GM18868 (cell line): ENCODE data around the gene DOK6.

Experiments
- ATAC-seq: cut with Tn5 transposase; IDR thresholded peaks from one replicate; pipeline ENCODE4 v1.9.1; 2021; ENCODE audit warnings: mild to moderate bottlenecking, moderate library complexity; ENCODE audit not compliant: unreplicated experiment

DOK6 gene

GRCh38 chr18:69674966-69675365 lies 274.3 kb downstream of the DOK6 start:
- ATAC-seq, result no peak

- ATAC-seq, result no peak
Observed at GRCh38 chr18:69677595-69677994, 276.9 kb downstream of the DOK6 start.

GRCh38 chr18:69680123-69680522 lies 279.4 kb downstream of the DOK6 start:
- no peak for ATAC-seq

- no peak for ATAC-seq
Observed at GRCh38 chr18:69683176-69683575, 282.5 kb downstream of the DOK6 start.

- no peak for ATAC-seq
Observed at GRCh38 chr18:69684789-69685188, 284.1 kb downstream of the DOK6 start.

GRCh38 chr18:69686861-69687260 lies 286.2 kb downstream of the DOK6 start:
- ATAC-seq, result no peak

GRCh38 chr18:69689121-69689759 lies 288.6 kb downstream of the DOK6 start:
- no peak for ATAC-seq

GRCh38 chr18:69691008-69691760 lies 290.5 kb downstream of the DOK6 start:
- ATAC-seq, result peak; percentile 89

- ATAC-seq, result no peak
Observed at GRCh38 chr18:69697069-69697468, 296.4 kb downstream of the DOK6 start.

- ATAC-seq, result no peak
Observed at GRCh38 chr18:69697689-69698088, 297.0 kb downstream of the DOK6 start.

GRCh38 chr18:69701305-69701704 lies 300.6 kb downstream of the DOK6 start:
- ATAC-seq, result no peak

- ATAC-seq, result no peak
Observed at GRCh38 chr18:69703461-69703860, 302.8 kb downstream of the DOK6 start.

- ATAC-seq, result no peak
Observed at GRCh38 chr18:69705987-69706386, 305.3 kb downstream of the DOK6 start.

GRCh38 chr18:69708844-69709243 lies 308.2 kb downstream of the DOK6 start:
- ATAC-seq, result no peak

GRCh38 chr18:69715191-69715795 lies 314.6 kb downstream of the DOK6 start:
- no peak for ATAC-seq

- no peak for ATAC-seq
Observed at GRCh38 chr18:69717586-69717985, 316.9 kb downstream of the DOK6 start.

- ATAC-seq, result no peak
Observed at GRCh38 chr18:69718912-69719547, 318.3 kb downstream of the DOK6 start.

GRCh38 chr18:69720422-69720821 lies 319.7 kb downstream of the DOK6 start:
- no peak for ATAC-seq

- ATAC-seq, result no peak
Observed at GRCh38 chr18:69723434-69723833, 322.7 kb downstream of the DOK6 start.

GRCh38 chr18:69725009-69725408 lies 324.3 kb downstream of the DOK6 start:
- no peak for ATAC-seq

GRCh38 chr18:69725855-69726508 lies 325.3 kb downstream of the DOK6 start:
- ATAC-seq, result no peak
